ENCODE measurements around the gene PTPN4. TPM values are rescaled to one million over a fixed set of nuclear protein-coding genes. Genes with fewer than 3 reads are reported as not detected.

PTPN4 gene
- total RNA-seq, 2 donors from 2014 or later: 52.6 to 69.8 TPM

DNA sequence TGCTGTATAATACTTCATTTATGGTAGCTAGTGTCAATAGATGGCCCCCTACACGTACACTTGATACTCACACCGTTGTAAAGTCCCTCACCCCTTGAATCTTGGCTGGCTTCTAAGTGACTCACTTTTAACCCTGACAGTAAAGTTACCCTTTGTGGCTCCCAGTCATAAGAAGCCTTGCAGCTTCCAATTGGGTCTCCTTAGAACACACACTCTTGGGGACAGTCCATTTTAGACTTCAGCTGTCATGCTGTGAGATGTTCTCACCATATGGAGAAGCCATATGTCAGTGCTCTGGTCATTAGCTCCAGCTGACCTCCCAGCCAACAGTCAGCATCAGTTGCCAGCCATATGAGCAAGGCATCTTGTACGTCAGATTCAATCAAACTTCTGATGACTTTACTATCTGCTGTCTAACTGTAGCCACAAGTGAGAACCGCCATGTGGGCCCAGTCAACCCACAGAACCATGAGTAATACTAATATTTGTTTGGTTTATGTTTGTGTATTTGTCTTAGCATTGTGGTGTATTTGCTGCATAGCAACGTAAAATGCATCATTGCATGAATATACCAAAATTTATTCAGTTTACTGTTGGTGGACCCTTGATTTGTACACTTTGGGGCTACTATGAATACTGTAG, 68.3 kb downstream of the PTPN4 start:
- Mint-ChIP-seq H3K4me1 (peaks cover 13% of the 10 kb centered on the region), H3K4me3 (no peak overlapping the region), H3K9me3 (peaks cover 17% of the 10 kb centered on the region), H3K27ac (no peak overlapping the region), H3K36me3 (ENCODE audit: low read depth) (peaks cover 25% of the 10 kb centered on the region), H3K27me3 (ENCODE audit: insufficient read depth) (no peaks in the 10 kb centered on the region)
- Histone ChIP-seq H3K27ac (ENCODE audit: low read depth, low read length) (no peak overlapping the region), H3K4me1 (ENCODE audit: control insufficient read depth, insufficient read depth, low read length) (no peaks in the 10 kb centered on the region), H3K27me3 (ENCODE audit: control insufficient read depth, insufficient read depth, low read length, poor library complexity, severe bottlenecking) (no peaks in the 10 kb centered on the region), H3K9ac (ENCODE audit: extremely low read depth, low read length, poor library complexity, severe bottlenecking) (no peak overlapping the region), H3K36me3 (ENCODE audit: control insufficient read depth, insufficient read depth, low read length) (no peaks in the 10 kb centered on the region), H3K4me3 (ENCODE audit: low read length) (no peak overlapping the region), H3K9me3 (ENCODE audit: control insufficient read depth, low read length) (peaks cover 15% of the 10 kb centered on the region)
- TF ChIP-seq CTCF (conservative IDR thresholded peaks at IDR 0.05): no peak
- DNase-seq: no peak
- 78 to 90% methylated on average over 2 to 5 of the region's 5 CpGs for WGBS, 2 experiments (ENCODE audit: insufficient coverage in 1 of 2, insufficient read length in 1 of 2)

DNA sequence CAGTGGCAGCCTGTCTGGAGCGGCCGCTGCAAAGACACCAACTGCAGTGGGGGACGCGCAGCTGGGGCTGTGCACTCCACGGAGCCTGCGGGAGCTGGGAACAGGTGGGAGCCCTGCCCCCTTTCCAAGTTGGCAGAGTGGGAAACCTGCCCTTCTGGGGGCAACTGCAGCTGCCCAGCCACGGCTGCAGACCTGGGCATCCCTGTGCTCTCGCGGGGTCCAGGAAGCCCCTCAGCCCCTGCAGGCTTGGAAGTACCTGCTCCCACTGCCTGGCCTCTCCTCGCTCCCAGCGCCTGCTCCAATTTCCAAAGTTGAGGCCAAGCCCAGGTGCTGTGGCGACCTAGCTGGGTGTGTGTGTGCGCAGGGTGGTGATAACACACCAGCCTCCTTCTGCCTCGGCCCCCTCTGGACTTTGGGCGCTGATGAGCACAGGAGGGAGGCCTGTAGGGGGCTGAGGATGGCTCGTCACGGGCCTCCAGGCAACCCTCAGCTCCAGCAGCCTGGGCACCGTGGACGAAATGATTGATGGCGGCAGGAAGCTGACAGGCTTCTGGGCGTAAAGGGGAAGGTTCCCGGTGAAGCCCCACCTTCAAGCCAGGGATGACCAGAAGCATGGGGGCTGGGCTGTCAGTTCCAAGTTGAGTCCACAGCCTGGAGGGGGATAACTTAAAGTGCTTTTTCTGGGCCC, 76.9 kb downstream of the PTPN4 start:
- H3K9ac ChIP-seq (ENCODE audit: extremely low read depth, low read length, poor library complexity, severe bottlenecking): no peak overlapping the region
- DNase-seq: no peak
- Mint-ChIP-seq H3K4me1 (peaks cover 20% of the 10 kb centered on the region), H3K27ac (no peak overlapping the region), H3K9me3 (peaks cover 4% of the 10 kb centered on the region), H3K4me3 (no peak overlapping the region), H3K36me3 (ENCODE audit: low read depth) (peaks cover 5% of the 10 kb centered on the region), H3K27me3 (ENCODE audit: insufficient read depth) (no peaks in the 10 kb centered on the region)
- H3K9me3 ChIP-seq (ENCODE audit: control insufficient read depth, low read length): peaks cover 4% of the 10 kb centered on the region
- WGBS, 2 experiments (ENCODE audit: insufficient coverage in 1 of 2, insufficient read length in 1 of 2): 86 to 94% methylated on average over 11 to 22 of the region's 22 CpGs
- H3K4me1 ChIP-seq (ENCODE audit: control insufficient read depth, insufficient read depth, low read length): no peaks in the 10 kb centered on the region
- H3K4me3 ChIP-seq (ENCODE audit: low read length): no peak overlapping the region
- H3K27ac ChIP-seq (ENCODE audit: low read depth, low read length): no peak overlapping the region
- H3K27me3 ChIP-seq (ENCODE audit: control insufficient read depth, insufficient read depth, low read length, poor library complexity, severe bottlenecking): no peaks in the 10 kb centered on the region
- TF ChIP-seq CTCF (conservative IDR thresholded peaks at IDR 0.05): no peak
- H3K36me3 ChIP-seq (ENCODE audit: control insufficient read depth, insufficient read depth, low read length): no peaks in the 10 kb centered on the region

- H3K27ac Mint-ChIP-seq: peak overlapping the region; percentile 36
- DNase-seq: no peak
- Histone ChIP-seq H3K4me3 (ENCODE audit: low read length) (no peak overlapping the region), H3K9ac (ENCODE audit: extremely low read depth, low read length, poor library complexity, severe bottlenecking) (no peak overlapping the region), H3K36me3 (ENCODE audit: control insufficient read depth, insufficient read depth, low read length) (peaks cover 2% of the 10 kb centered on the region), H3K9me3 (ENCODE audit: control insufficient read depth, low read length) (peaks cover 11% of the 10 kb centered on the region), H3K27me3 (ENCODE audit: control insufficient read depth, insufficient read depth, low read length, poor library complexity, severe bottlenecking) (no peaks in the 10 kb centered on the region), H3K4me1 (ENCODE audit: control insufficient read depth, insufficient read depth, low read length) (no peaks in the 10 kb centered on the region), H3K27ac (ENCODE audit: low read depth, low read length) (no peak overlapping the region)
- H3K4me1 Mint-ChIP-seq: peaks cover 20% of the 10 kb centered on the region
- H3K4me3 Mint-ChIP-seq: no peak overlapping the region
- peaks cover 11% of the 10 kb centered on the region for H3K9me3 Mint-ChIP-seq
- TF ChIP-seq CTCF (conservative IDR thresholded peaks at IDR 0.05): no peak
- H3K27me3 Mint-ChIP-seq (ENCODE audit: insufficient read depth): no peaks in the 10 kb centered on the region
- H3K36me3 Mint-ChIP-seq (ENCODE audit: low read depth): peaks cover 12% of the 10 kb centered on the region
- WGBS, 2 experiments (ENCODE audit: insufficient coverage in 1 of 2, insufficient read length in 1 of 2): 89 to 95% methylated on average over 9 to 12 of the region's 12 CpGs
These were observed 77.6 kb downstream of the PTPN4 start for GRCh38 chr2:119837350-119837749.

Measured in endodermal cell (in vitro differentiated cells).